Neural cell (in vitro differentiated cells): Measurements from ENCODE around the gene DCPS. TPM values are rescaled to one million over a fixed set of nuclear protein-coding genes. Genes with fewer than 3 reads are reported as not detected.

ENCODE experiments used
- H2AFZ ChIP-seq: fragments of 200-600, 300-800 bp; sonication (generic), shearing (Covaris generic); 2 replicates; pipeline ENCODE4 v1.6.0; 2014; ENCODE audit warnings: low read depth, mild to moderate bottlenecking, antibody characterized with exemption, low read length, moderate library complexity
- H3F3A ChIP-seq: fragments of 200-600 bp; shearing (Covaris generic); 2 replicates; pipeline ENCODE4 v1.6.1; 2016; ENCODE audit warnings: mild to moderate bottlenecking, moderate library complexity, mixed read lengths, antibody characterized with exemption, low read length; ENCODE audit not compliant: insufficient read depth, poor library complexity, severe bottlenecking
- H3K27ac ChIP-seq: fragments of 200-600, 300-800 bp; sonication (generic), shearing (Covaris generic); 2 replicates; pipeline ENCODE4 v1.5.1; 2014; ENCODE audit warnings: mild to moderate bottlenecking, low read length, moderate library complexity
- H3K27me3 ChIP-seq: fragments of 300-800, 200-600 bp; sonication (generic), shearing (Covaris generic); 2 replicates; pipeline ENCODE4 v1.6.0; 2014; ENCODE audit warnings: mild to moderate bottlenecking, low read depth, low read length, moderate library complexity; ENCODE audit not compliant: insufficient read depth
- H3K36me3 ChIP-seq: fragments of 300-800, 200-600 bp; sonication (generic), shearing (Covaris generic); 2 replicates; pipeline ENCODE4 v1.5.1; 2014; ENCODE audit warnings: mild to moderate bottlenecking, antibody characterized with exemption, low read length, moderate library complexity; ENCODE audit not compliant: insufficient read depth
- H3K4me2 ChIP-seq: fragments of 300-800, 200-600 bp; sonication (generic), shearing (Covaris generic); 2 replicates; pipeline ENCODE4 v1.6.0; 2014; ENCODE audit warnings: mild to moderate bottlenecking, low read length
- H3K4me3 ChIP-seq: fragments of 300-800, 200-600 bp; sonication (generic), shearing (Covaris generic); 2 replicates; pipeline ENCODE4 v1.5.1; 2014; ENCODE audit warnings: mild to moderate bottlenecking, low read length, moderate library complexity
- H3K79me2 ChIP-seq: fragments of 200-600 bp; shearing (Covaris generic); replicated peaks from 2 replicates; pipeline ENCODE4 v1.6.0; 2014; ENCODE audit warnings: mild to moderate bottlenecking, low read length, moderate library complexity; ENCODE audit not compliant: insufficient read depth
- H3K9ac ChIP-seq: fragments of 300-800, 200-600 bp; sonication (generic), shearing (Covaris generic); 2 replicates; pipeline ENCODE4 v1.6.1; 2016; ENCODE audit warnings: mild to moderate bottlenecking, low read length, mixed read lengths
- H3K9me2 ChIP-seq: fragments of 200-600 bp; shearing (Covaris generic); 2 replicates; pipeline ENCODE4 v1.6.1; 2016; ENCODE audit warnings: mild to moderate bottlenecking, low read length, mixed read lengths; ENCODE audit not compliant: insufficient read depth
- H3K9me3 ChIP-seq: fragments of 200-600, 300-800 bp; sonication (generic), shearing (Covaris generic); 2 replicates; pipeline ENCODE4 v1.6.1; 2016; ENCODE audit warnings: mild to moderate bottlenecking, mixed run types, low read length, moderate library complexity, mixed read lengths
- H4K20me1 ChIP-seq: fragments of 200-600 bp; shearing (Covaris generic); 2 replicates; pipeline ENCODE4 v1.6.1; 2016; ENCODE audit warnings: mild to moderate bottlenecking, mixed run types; ENCODE audit not compliant: insufficient read depth
- EP300 ChIP-seq: fragments of 450-650 bp; conservative IDR thresholded peaks from 2 replicates; pipeline ENCODE4 v1.6.1; 2014; ENCODE audit warnings: antibody characterized with exemption, mild to moderate bottlenecking, moderate library complexity; ENCODE audit not compliant: poor library complexity, severe bottlenecking
- EZH2 ChIP-seq: fragments of 200-600, 300-800 bp; shearing (Covaris generic), sonication (generic); IDR thresholded peaks from 2 replicates; pipeline ENCODE4 v1.6.1; 2014; ENCODE audit warnings: antibody characterized with exemption, low read length, borderline replicate concordance, mild to moderate bottlenecking; ENCODE audit not compliant: insufficient read depth, poor library complexity, severe bottlenecking
- MXI1 ChIP-seq: fragments of 450-650 bp; conservative IDR thresholded peaks from 2 replicates; pipeline ENCODE4 v1.6.1; 2014; ENCODE audit warnings: antibody characterized with exemption, mild to moderate bottlenecking; ENCODE audit not compliant: poor library complexity, severe bottlenecking
- POLR2AphosphoS5 ChIP-seq: IDR thresholded peaks from 2 replicates; pipeline ENCODE4 v1.6.1; 2012
- RAD21 ChIP-seq: fragments of 450-650 bp; conservative IDR thresholded peaks from 2 replicates; pipeline ENCODE4 v1.6.1; 2014; ENCODE audit warnings: antibody characterized with exemption, mild to moderate bottlenecking, moderate library complexity
- SMC3 ChIP-seq: fragments of 450-650 bp; conservative IDR thresholded peaks from 2 replicates; pipeline ENCODE4 v1.6.1; 2014; ENCODE audit warnings: antibody characterized with exemption, mild to moderate bottlenecking, moderate library complexity; ENCODE audit not compliant: poor library complexity
- TAF1 ChIP-seq: IDR thresholded peaks from 2 replicates; pipeline ENCODE4 v1.6.1; 2012; ENCODE audit warnings: low read depth
- polyA plus RNA-seq: library from polyadenylated mRNA; depleted of rRNA; stranded (reverse); fragments of >200 nt; gene quantifications from 2 replicates; pipeline ENCODE4 v1.2.3, GENCODE V29; 2014
- TF ChIP-seq, protein P1 (sequence below): IDR thresholded peaks from 2 replicates; pipeline ENCODE4 v1.6.1; 2012; ENCODE audit warnings: borderline replicate concordance
- TF ChIP-seq, protein P2 (sequence below): fragments of 450-650 bp; IDR thresholded peaks from 2 replicates; pipeline ENCODE4 v1.5.1; 2014; ENCODE audit warnings: antibody characterized with exemption, mild to moderate bottlenecking, moderate library complexity; ENCODE audit not compliant: poor library complexity, severe bottlenecking

The DCPS gene
- polyA plus RNA-seq, 1 donor from 2014 or later: 6.4 TPM

DNA sequence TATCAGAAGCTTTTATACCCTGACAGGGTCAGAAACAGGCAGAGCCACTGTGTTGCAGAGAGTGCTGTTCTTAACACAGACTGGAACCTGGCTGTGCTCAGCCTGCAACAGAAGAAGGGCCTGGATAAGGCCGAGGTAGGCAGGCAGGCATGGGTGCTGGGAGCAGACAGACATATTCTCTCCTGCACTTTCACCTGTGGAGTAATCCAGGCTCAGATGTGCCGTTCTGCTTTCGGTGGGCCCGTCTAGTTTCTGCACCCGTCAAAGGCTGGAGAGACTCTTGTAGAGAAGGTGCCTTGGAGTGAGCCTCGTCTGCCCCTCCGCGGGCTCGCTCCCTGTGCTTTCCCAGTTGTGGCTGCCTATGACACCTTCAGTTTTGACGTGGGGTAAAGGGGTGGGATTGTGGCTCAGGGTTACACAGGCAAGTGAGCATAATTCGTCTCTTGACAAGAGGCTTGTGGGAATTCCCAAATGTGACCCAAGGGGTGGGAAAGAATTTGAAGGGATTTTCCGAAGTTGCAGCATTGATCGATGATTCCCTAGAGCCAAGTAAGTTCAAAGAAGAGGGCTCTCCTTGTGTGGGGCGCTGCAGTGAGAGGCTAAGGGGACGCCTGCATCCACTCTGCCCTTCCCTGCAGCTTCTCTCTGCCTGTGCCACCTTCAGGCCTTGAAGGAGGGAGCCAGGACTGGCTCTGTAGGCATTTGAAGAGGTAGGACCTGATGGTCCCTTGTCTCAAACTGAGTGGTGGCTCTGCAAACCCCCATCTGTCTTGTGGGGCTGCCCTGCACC is 35.4 kb downstream of the DCPS start:
- Histone ChIP-seq H2AFZ (no peak overlapping the region), H4K20me1 (no peaks in the 10 kb centered on the region), H3K79me2 (no peaks in the 10 kb centered on the region), H3K9me2 (no peaks in the 10 kb centered on the region), H3K4me2 (no peak overlapping the region), H3K36me3 (no peaks in the 10 kb centered on the region), H3K27me3 (no peaks in the 10 kb centered on the region), H3F3A (no peaks in the 10 kb centered on the region), H3K4me3 (no peak overlapping the region), H3K9ac (no peak overlapping the region), H3K9me3 (no peaks in the 10 kb centered on the region), H3K27ac (no peak overlapping the region)
- TF ChIP-seq TAF1: no peak
- no peak for TF ChIP-seq EZH2
- TF ChIP-seq RAD21: no peak
- TF ChIP-seq MXI1: no peak

DNA sequence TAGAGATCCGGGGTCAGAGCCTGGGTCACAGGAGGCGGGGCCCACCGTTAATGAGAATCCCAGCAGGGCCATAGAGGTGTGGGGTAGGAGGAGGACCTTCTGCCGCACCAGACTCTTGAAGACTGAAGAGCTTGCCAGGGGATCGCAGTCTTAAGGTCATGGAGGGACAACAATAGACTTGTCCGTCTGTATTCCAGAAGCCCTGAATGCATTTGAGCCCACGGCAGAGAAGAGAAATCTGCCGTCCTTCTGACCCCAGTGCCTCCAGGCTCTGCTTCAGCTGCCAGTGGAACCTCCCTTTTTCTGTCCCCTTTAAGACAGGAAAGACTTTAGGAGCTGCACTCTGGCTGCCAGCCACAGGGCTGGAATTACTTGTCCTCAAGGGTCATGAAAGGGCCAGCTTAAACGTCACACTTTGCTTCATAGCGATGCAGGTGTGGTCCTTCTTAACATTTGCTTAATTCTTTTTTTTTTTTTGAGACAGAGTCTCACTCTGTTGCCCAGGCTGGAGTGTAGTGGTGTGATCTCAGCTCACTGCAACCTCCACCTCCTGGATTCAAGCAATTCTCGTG is 36.1 kb downstream of the DCPS start:
- H3K79me2 ChIP-seq: no peaks in the 10 kb centered on the region
- no peaks in the 10 kb centered on the region for H3K9me2 ChIP-seq
- H4K20me1 ChIP-seq: no peaks in the 10 kb centered on the region
- H3K36me3 ChIP-seq: no peaks in the 10 kb centered on the region
- no peak overlapping the region for H3K4me2 ChIP-seq
- H3K9me3 ChIP-seq: no peaks in the 10 kb centered on the region
- TF ChIP-seq EZH2 (no peak), RAD21 (no peak), TAF1 (no peak), MXI1 (no peak), POLR2AphosphoS5 (no peak), EP300 (no peak), SMC3 (no peak)
- TF ChIP-seq, protein P1, sequence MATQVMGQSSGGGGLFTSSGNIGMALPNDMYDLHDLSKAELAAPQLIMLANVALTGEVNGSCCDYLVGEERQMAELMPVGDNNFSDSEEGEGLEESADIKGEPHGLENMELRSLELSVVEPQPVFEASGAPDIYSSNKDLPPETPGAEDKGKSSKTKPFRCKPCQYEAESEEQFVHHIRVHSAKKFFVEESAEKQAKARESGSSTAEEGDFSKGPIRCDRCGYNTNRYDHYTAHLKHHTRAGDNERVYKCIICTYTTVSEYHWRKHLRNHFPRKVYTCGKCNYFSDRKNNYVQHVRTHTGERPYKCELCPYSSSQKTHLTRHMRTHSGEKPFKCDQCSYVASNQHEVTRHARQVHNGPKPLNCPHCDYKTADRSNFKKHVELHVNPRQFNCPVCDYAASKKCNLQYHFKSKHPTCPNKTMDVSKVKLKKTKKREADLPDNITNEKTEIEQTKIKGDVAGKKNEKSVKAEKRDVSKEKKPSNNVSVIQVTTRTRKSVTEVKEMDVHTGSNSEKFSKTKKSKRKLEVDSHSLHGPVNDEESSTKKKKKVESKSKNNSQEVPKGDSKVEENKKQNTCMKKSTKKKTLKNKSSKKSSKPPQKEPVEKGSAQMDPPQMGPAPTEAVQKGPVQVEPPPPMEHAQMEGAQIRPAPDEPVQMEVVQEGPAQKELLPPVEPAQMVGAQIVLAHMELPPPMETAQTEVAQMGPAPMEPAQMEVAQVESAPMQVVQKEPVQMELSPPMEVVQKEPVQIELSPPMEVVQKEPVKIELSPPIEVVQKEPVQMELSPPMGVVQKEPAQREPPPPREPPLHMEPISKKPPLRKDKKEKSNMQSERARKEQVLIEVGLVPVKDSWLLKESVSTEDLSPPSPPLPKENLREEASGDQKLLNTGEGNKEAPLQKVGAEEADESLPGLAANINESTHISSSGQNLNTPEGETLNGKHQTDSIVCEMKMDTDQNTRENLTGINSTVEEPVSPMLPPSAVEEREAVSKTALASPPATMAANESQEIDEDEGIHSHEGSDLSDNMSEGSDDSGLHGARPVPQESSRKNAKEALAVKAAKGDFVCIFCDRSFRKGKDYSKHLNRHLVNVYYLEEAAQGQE: no peak
- TF ChIP-seq, protein P2, sequence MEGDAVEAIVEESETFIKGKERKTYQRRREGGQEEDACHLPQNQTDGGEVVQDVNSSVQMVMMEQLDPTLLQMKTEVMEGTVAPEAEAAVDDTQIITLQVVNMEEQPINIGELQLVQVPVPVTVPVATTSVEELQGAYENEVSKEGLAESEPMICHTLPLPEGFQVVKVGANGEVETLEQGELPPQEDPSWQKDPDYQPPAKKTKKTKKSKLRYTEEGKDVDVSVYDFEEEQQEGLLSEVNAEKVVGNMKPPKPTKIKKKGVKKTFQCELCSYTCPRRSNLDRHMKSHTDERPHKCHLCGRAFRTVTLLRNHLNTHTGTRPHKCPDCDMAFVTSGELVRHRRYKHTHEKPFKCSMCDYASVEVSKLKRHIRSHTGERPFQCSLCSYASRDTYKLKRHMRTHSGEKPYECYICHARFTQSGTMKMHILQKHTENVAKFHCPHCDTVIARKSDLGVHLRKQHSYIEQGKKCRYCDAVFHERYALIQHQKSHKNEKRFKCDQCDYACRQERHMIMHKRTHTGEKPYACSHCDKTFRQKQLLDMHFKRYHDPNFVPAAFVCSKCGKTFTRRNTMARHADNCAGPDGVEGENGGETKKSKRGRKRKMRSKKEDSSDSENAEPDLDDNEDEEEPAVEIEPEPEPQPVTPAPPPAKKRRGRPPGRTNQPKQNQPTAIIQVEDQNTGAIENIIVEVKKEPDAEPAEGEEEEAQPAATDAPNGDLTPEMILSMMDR: no peak
- no peak overlapping the region for H3K9ac ChIP-seq
- no peaks in the 10 kb centered on the region for H3K27me3 ChIP-seq
- H3K4me3 ChIP-seq: no peak overlapping the region
- H3K27ac ChIP-seq: no peak overlapping the region
- H2AFZ ChIP-seq: no peak overlapping the region
- H3F3A ChIP-seq: no peaks in the 10 kb centered on the region
